ENCODE results near the gene PRSS36.
"Not testable (repeated sequence)": the region's sequence is repeated elsewhere in the genome, so short reads cannot be mapped to it uniquely, and the experiment has no call there.

PRSS36 gene

DNA sequence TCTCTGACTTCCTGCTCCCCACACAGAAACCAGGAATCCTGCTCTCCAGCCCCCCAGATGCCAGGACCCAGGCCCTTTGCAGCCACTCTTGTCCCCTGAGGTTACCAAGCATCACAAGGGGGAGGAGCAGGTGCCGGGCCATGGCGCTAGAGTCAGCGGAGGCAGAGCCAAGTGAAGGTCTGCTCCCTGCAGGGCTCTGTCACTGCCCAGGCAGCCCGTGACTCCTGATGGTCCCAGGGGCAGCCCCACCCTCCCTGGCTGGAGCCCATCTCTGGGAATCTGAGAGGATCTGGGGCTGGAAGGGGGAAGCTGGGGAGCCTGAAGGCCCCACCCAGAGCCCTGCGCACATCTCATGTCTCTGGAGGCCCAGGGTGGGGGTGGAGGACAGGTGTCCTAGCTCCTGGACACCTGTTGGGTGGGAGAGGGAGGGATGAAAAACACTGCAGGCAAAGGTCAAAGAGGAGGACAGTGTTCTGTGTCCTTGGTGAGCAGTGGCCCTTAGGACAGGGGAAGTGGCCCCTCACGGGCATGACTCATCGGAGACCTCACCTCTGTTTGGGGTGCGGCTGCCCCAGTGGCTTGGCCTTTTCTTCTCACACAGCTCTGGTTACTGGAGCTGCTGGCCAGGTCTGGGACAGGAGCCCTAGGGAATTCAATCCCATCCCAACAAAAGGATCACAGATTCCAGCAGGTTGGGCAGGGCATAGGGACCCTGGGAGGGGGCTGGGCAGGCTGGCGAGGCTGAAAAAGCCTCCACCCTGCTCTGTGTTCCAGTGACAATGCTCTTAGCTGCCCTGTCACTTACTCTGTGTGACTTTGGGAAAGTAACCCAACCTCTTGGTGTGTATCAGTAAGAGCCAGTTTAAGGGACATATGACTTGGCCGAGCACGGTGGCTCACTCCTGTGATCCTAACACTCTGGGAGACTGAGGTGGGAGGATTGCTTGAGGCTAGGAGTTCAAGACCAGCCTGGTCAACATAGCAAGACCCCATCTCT lies at the start of gene PRSS36:
Gene PRSS36 (minus strand): TSS at position 173 of the 997 bp plus-strand sequence. CDS start 31 bp downstream, at position 142.
- DNase-seq, result no peak

GRCh38 chr16:31199430-31200041 lies 49.7 kb upstream of the PRSS36 start:
- no peak for DNase-seq

DNA sequence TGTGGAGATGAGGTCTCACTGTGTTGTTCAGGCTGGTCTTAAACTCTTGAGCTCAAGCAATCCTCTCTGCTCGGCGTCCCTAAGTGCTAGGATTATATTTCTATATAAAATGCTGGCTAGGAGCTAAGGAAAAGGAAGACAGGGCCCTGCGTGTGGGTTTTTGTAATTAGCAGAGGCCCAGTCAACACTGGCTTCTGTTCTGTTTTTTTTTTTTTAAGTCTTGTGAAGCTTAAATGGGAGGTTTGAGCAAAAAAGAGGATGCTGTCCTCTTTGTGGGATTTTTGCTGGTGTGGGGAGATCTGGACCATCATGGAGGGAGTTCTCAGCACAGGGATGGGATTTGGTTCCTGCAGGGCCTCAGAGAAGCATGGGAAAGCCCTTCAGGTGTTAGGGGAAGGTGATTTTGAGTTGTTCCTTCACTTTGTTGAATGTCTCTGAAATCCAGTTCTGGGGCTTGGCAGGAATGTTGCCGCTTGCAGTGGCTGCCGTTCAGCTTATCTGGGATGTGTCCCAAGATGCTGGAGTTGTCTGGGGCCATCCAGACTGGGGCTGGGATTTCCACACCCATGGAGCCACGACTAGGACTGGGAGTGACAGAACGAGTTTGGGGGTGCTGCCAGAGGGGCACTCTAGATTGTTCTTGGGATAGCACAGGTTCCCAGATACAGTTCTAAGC lies 48.5 kb upstream of the PRSS36 start:
- no peak for DNase-seq

DNA sequence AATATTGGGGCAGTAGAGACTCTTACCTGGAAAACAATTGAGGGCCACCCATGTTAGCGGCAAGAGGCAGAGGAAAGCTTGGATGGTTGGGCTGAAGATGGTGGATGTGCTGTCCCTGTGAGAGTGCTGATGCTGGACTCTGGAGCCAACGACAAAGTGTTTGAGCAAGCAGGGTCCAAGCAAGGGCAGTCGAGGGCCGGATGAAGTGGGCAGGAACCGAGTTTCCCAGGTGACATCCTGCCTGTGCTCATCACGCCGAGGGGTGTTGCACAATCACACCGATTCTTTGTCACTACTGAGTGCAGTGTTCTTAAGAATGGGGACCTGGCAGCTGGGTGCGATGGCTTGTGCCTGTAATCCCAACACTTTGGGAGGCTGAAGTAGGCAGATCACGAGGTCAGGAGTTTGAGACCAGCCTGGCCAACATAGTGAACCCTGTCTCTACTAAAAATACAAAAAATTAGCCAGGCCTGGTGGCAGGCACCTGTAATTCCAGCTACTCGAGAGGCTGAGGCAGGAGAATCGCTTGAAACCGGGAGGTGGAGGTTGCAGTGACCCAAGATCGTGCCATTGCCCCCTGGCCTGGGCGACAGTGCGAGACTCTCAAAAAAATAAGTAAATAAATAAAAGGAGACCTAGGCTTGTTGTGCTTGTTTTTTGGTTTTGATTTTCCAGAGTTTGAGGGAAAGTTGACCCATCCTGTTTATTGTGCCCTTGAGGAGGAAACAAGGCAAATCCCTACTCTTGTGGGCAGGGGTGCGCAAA lies 46.6 kb upstream of the PRSS36 start:
- no peak for DNase-seq

- DNase-seq, result not testable (repeated sequence)
Observed at GRCh38 chr16:31195861-31196260, 46.0 kb upstream of the PRSS36 start.

- no peak for DNase-seq
Observed at GRCh38 chr16:31194898-31195297, 45.0 kb upstream of the PRSS36 start.

GRCh38 chr16:31193874-31194273 lies 44.0 kb upstream of the PRSS36 start:
- DNase-seq, result no peak

- DNase-seq, result no peak
Observed at GRCh38 chr16:31192856-31193642, 43.2 kb upstream of the PRSS36 start.

DNA sequence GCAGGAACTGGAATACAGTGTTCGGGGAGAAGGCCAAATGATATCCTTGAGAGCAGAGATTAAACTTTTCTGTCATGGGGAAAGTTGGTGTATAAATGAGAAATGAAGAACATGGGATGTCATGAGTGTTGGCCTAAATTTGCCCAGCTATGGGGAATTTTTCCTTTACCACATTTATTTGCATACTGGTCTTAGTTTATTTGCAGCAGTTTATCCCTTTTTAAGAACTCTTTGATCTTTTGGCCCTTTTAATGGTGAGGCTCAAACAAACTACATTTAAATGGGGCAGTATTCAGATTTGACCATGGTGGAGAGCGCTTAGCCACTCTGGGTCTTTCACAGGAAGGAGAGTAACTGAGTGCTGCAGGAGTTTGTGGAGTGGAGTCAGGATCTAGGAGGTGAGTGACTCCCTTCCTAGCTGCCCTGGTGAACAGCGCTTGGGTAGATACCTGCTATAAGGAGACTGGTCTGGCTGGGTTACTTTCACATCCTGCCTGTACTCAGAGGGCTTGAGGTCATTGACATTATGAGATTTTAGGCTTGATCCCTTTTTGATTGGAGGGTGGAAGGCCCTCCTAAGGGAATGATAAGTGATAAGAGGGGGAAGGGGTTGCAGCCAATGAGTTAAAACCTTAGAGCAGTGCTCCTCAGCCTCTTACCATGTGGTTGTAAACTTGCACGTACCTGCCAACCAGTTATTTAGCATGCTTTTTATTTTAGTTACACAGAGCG lies 42.0 kb upstream of the PRSS36 start:
- DNase-seq, result no peak

DNA sequence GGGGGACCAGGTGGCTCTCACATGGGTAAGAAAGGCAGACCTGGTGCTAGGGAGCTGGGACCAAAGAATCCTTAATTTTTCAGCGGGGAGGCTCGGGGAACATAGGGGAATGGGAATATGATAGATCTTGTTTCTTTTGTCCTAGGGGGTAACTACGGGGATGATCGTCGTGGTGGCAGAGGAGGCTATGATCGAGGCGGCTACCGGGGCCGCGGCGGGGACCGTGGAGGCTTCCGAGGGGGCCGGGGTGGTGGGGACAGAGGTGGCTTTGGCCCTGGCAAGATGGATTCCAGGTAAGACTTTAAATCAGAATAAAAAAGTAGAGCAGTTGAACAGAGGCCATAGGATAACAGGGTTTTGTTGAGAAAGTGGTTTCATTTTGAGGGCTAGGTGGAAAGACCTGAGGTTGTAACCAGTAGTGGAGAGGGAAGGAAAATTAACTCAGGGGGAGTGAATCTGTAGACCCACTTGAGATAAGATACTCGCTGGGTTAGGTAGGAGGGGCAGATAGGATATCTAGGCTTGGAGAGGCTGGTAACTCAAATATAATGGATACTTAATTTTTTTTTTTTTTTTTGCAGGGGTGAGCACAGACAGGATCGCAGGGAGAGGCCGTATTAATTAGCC lies 41.1 kb upstream of the PRSS36 start:
- DNase-seq, result no peak

- DNase-seq, result no peak
Observed at GRCh38 chr16:31190061-31190460, 40.2 kb upstream of the PRSS36 start.

DNA sequence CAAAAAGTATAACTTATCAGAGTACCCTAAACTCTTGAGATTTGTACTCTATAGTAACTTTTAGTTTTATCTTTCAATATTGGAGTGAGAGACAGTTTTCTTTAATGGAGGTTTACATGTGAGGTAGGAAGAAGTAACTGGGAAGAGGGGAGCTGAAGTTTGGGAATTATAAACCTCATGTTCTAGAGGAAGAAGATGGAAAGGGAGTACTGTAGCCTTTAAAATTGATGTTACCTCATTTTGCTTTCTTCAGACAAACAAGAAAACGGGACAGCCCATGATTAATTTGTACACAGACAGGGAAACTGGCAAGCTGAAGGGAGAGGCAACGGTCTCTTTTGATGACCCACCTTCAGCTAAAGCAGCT lies 39.5 kb upstream of the PRSS36 start:
- no peak for DNase-seq

GRCh38 chr16:31188450-31189411 lies 38.9 kb upstream of the PRSS36 start:
- DNase-seq, result no peak

- no peak for DNase-seq
Observed at GRCh38 chr16:31187808-31188189, 37.9 kb upstream of the PRSS36 start.

DNA sequence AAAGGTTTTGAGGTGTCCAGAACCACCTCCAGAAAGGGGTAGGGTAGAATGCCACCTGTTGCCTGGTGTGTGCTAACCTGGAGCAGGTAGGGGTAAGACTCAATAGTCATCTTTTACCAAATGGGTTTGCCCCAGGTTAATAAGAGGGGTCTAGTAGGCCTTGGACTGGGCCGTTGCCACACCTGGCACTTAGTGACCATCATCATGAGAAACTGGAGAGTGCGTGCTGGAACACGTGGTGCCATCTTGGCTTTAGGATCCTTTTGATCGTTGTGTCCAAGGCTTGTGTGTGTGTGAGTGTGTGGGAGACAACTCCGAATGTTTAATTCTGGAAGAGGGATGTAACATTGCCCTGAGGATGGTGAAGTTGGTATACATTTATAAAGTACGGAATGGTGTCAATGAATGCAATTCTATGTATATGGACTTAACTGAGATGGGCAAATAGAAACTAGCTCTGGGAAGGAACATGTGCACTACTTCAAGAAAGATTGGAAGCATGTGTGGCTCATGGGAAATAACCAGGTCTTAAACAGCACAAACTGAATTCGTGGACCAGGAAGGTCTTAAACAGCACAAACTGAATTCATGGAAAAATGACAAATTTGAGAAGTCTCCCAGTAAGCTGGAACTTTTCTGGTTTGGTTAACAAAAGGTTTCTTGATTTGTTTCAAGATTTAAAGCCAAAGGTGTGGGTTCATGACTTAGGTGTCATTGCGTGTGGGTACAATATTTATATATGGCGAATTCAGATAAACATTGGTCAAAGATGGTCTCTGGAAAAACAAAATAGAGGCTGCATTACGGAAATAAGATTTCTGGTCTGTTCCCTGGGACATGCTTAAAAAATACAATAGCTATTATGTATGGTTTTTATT lies 37.3 kb upstream of the PRSS36 start:
- DNase-seq, result no peak

DNA sequence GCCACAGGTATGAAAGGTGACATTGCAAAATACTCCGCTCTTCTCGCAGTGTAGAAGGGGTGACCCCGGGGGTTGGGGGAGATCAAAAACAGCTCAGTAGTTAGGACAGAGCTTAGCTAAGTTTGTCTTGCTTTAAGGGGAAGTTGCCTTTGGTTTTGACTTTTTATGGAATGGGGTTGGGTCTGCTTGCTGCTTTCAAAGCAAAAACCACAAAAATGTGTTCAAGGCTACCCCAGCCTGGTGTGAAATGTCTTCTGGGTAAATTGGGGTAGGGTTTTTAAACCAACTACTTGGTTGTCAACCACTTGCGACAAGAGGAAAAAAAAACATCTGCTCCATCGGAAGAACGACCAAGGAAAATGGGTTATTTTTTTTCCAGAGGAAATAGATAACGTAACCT lies 36.3 kb upstream of the PRSS36 start:
- DNase-seq, result no peak

GRCh38 chr16:31185339-31185738 lies 35.5 kb upstream of the PRSS36 start:
- DNase-seq, result no peak

DNA sequence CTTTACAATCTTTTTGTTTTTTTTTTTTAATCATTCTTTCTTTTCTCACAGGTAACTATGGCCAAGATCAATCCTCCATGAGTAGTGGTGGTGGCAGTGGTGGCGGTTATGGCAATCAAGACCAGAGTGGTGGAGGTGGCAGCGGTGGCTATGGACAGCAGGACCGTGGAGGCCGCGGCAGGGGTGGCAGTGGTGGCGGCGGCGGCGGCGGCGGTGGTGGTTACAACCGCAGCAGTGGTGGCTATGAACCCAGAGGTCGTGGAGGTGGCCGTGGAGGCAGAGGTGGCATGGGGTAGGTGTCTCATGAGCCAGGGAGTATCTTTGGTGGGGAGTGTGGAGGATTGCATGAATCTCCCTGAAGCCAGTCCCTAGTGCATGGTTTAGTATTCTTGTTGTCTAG lies 35.0 kb upstream of the PRSS36 start:
- no peak for DNase-seq
